ENCODE data around the gene SEC14L3. TPM values are rescaled to one million over a fixed set of nuclear protein-coding genes. Genes with fewer than 3 reads are reported as not detected.

Gene SEC14L3
- total and polyA plus RNA-seq, 2 of the 13 experiments (the other 11 are each of a cell fraction or from before 2014, with no cell fraction given) = not detected

DNA sequence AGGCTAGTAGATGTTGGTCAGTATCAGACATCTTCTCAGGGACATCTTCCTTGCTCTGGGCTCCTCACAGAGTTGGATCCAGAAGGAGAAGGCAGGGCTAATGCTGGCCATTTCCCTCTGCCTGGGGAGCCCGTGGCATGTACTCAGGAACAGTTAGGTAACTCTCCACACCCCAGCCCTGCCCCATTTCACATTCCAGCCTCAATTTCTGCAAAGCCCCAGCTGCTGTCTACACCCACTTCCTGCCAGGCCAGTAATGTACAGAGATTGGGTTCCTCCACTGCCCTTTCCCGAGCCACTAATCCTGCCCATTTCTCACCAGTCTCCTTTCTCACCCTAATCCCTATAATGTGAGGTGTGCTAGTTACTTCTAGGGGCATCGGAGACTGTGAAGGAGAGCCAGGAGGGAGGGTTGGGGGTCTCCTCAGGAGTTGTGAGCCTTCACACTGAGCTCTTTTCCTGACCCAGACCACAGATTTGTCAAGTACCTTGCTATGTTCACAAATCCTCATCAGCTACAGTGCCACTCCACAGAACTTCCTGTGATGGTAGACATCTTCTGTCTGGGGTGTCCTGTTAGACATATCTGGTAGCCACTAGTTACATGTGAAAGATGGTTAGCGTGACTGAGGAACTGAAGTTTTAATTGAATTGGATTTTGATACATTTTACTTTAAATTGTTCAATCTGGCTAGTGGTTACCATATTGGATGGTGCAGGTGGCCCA lies 1.3 kb upstream of the SEC14L3 start (continued):
- TF ChIP-seq TSC22D2 (CRISPR knock-in tag; IDR thresholded peaks at IDR 0.05; ENCODE audit: borderline replicate concordance) = no peak
- no peak for TF ChIP-seq SRSF9 (IDR thresholded peaks at IDR 0.05; ENCODE audit: borderline replicate concordance, insufficient read depth, low read depth, low read length, poor library complexity, severe bottlenecking)
- TF ChIP-seq, protein P1, sequence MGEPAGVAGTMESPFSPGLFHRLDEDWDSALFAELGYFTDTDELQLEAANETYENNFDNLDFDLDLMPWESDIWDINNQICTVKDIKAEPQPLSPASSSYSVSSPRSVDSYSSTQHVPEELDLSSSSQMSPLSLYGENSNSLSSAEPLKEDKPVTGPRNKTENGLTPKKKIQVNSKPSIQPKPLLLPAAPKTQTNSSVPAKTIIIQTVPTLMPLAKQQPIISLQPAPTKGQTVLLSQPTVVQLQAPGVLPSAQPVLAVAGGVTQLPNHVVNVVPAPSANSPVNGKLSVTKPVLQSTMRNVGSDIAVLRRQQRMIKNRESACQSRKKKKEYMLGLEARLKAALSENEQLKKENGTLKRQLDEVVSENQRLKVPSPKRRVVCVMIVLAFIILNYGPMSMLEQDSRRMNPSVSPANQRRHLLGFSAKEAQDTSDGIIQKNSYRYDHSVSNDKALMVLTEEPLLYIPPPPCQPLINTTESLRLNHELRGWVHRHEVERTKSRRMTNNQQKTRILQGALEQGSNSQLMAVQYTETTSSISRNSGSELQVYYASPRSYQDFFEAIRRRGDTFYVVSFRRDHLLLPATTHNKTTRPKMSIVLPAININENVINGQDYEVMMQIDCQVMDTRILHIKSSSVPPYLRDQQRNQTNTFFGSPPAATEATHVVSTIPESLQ (CRISPR knock-in tag; conservative IDR thresholded peaks at IDR 0.05) = no peak
- TF ChIP-seq ZFP90 (CRISPR knock-in tag; IDR thresholded peaks at IDR 0.05; ENCODE audit: borderline replicate concordance) = no peak
- TF ChIP-seq TBL1XR1 (IDR thresholded peaks at IDR 0.05; ENCODE audit: borderline replicate concordance, low read length, partially characterized antibody) = no peak
- TF ChIP-seq ZNF652 (CRISPR knock-in tag; IDR thresholded peaks at IDR 0.05; ENCODE audit: borderline replicate concordance, low read depth) = no peak
- no peak for TF ChIP-seq NR0B2 (CRISPR knock-in tag; IDR thresholded peaks at IDR 0.05)
- TF ChIP-seq ZKSCAN8 (CRISPR knock-in tag; IDR thresholded peaks at IDR 0.05; ENCODE audit: borderline replicate concordance) = no peak
- no peak for TF ChIP-seq REST (IDR thresholded peaks at IDR 0.05; ENCODE audit: borderline replicate concordance in 1 of 2, low read depth in 1 of 2, low read length in 2 of 2)

Data from HepG2 (cell line).